IMR-90 (cell line): ENCODE data around the gene GSTT2B. TPM values are rescaled to one million over a fixed set of nuclear protein-coding genes. Genes with fewer than 3 reads are reported as not detected.

ENCODE experiments used
- ATAC-seq: fragments of 200-7000 bp; cut with Tn5 transposase; 2 replicates; pipeline ENCODE4 v1.9.1; 2020; ENCODE audit warnings: low read depth, mild to moderate bottlenecking, moderate library complexity
- BruUV-seq: library from RNA; stranded (reverse); fragments of 400-500 nt; replicated peaks from 2 replicates; lab custom pipeline; 2021; lab: Mats Ljungman, UMichigan
- CTCF ChIA-PET: fragments of 300-600 bp; formaldehyde crosslinking; extraction: SDS; loops from one replicate; lab custom pipeline; 2021; ENCODE audit warnings: antibody characterized with exemption; lab: Yijun Ruan, JAX
- POLR2A ChIA-PET: fragments of 300-600 bp; sonication (Branson Sonifier 250); formaldehyde crosslinking; loops from one replicate; lab custom pipeline; 2022; ENCODE audit warnings: antibody characterized with exemption; ENCODE audit not compliant: unreplicated experiment; lab: Charles Lee
- DNase-seq: peaks from one replicate; pipeline ENCODE4 v3.0.0; 2013
- H2AFZ ChIP-seq: replicated peaks from 2 replicates; pipeline ENCODE3; 2013; ENCODE audit warnings: low read length, mild to moderate bottlenecking; ENCODE audit not compliant: poor library complexity
- H2AK5ac ChIP-seq: 2 replicates; pipeline ENCODE4 v1.6.1; 2013; ENCODE audit warnings: low read depth, low read length, inconsistent platforms
- H2AK9ac ChIP-seq: replicated peaks from 2 replicates; pipeline ENCODE3; 2013; ENCODE audit warnings: mild to moderate bottlenecking, low read depth, low read length, moderate library complexity; ENCODE audit not compliant: poor library complexity
- H2BK120ac ChIP-seq: 2 replicates; pipeline ENCODE4 v1.6.1; 2013; ENCODE audit warnings: low read depth, low read length, inconsistent platforms
- H2BK15ac ChIP-seq: 3 replicates; pipeline ENCODE4 v1.6.1; 2013; ENCODE audit warnings: low read depth, low read length, inconsistent platforms
- H2BK20ac ChIP-seq: 2 replicates; pipeline ENCODE4 v1.6.1; 2013; ENCODE audit warnings: low read depth, mild to moderate bottlenecking, inconsistent platforms, low read length, moderate library complexity
- H2BK5ac ChIP-seq: 2 replicates; pipeline ENCODE4 v1.6.1; 2013; ENCODE audit warnings: mild to moderate bottlenecking, low read depth, low read length, inconsistent platforms; ENCODE audit not compliant: poor library complexity, severe bottlenecking
- H3K14ac ChIP-seq: replicated peaks from 2 replicates; pipeline ENCODE4 v1.6.1; 2013; ENCODE audit warnings: low read depth, low read length, inconsistent platforms
- H3K18ac ChIP-seq: 2 replicates; pipeline ENCODE4 v1.6.1; 2013; ENCODE audit warnings: low read depth, low read length, control low read depth
- H3K23ac ChIP-seq: 2 replicates; pipeline ENCODE4 v1.6.1; 2013; ENCODE audit warnings: low read depth, low read length, inconsistent platforms
- H3K27ac ChIP-seq: 2 replicates; pipeline ENCODE4 v1.5.1; 2013; ENCODE audit warnings: mild to moderate bottlenecking, control low read depth, low read length; ENCODE audit not compliant: insufficient read depth
- H3K27me3 ChIP-seq: 2 replicates; pipeline ENCODE4 v1.6.1; 2013; ENCODE audit warnings: low read length; ENCODE audit not compliant: control insufficient read depth, insufficient read depth
- H3K36me3 ChIP-seq: 2 replicates; pipeline ENCODE4 v1.6.1; 2013; ENCODE audit warnings: low read length, mixed read lengths; ENCODE audit not compliant: control insufficient read depth, insufficient read depth
- H3K4ac ChIP-seq: 2 replicates; pipeline ENCODE4 v1.6.1; 2013; ENCODE audit warnings: low read depth, low read length, inconsistent platforms
- H3K4me1 ChIP-seq: 2 replicates; pipeline ENCODE4 v1.6.1; 2013; ENCODE audit warnings: low read length, mixed read lengths; ENCODE audit not compliant: control insufficient read depth, insufficient read depth
- H3K4me2 ChIP-seq: 2 replicates; pipeline ENCODE4 v1.6.1; 2013; ENCODE audit warnings: low read depth, mild to moderate bottlenecking, control low read depth, low read length, moderate library complexity
- H3K4me3 ChIP-seq: 2 replicates; pipeline ENCODE4 v1.5.1; 2013; ENCODE audit warnings: low read depth, mild to moderate bottlenecking, control low read depth, low read length, moderate library complexity; ENCODE audit not compliant: insufficient read depth
- H3K56ac ChIP-seq: 2 replicates; pipeline ENCODE4 v1.6.1; 2013; ENCODE audit warnings: low read length, inconsistent platforms; ENCODE audit not compliant: insufficient read depth; ENCODE audit errors: extremely low read depth
- H3K79me1 ChIP-seq, 2 experiments: 2 replicates each; pipeline ENCODE4 v1.6.1; 2013; ENCODE audit warnings: low read length in 2 of 2, inconsistent platforms in 1 of 2, low read depth in 1 of 2
- H3K9ac ChIP-seq: 2 replicates; pipeline ENCODE4 v1.6.1; 2013; ENCODE audit warnings: low read depth, low read length, control low read depth
- H3K9me1 ChIP-seq: 2 replicates; pipeline ENCODE4 v1.6.1; 2013; ENCODE audit warnings: low read length, inconsistent platforms; ENCODE audit not compliant: insufficient read depth
- H3K9me3 ChIP-seq: 2 replicates; pipeline ENCODE4 v1.6.1; 2013; ENCODE audit warnings: low read length; ENCODE audit not compliant: control insufficient read depth, insufficient read depth
- H4K20me1 ChIP-seq: 2 replicates; pipeline ENCODE4 v1.6.1; 2013; ENCODE audit warnings: low read length, inconsistent platforms; ENCODE audit not compliant: insufficient read depth
- H4K5ac ChIP-seq: 2 replicates; pipeline ENCODE4 v1.6.1; 2013; ENCODE audit warnings: mild to moderate bottlenecking, low read depth, low read length, control low read depth
- H4K8ac ChIP-seq, 2 experiments: 2 replicates each; pipeline ENCODE4 v1.6.1; 2013; ENCODE audit warnings: low read depth in 2 of 2, low read length in 2 of 2, control low read depth in 1 of 2, inconsistent platforms in 1 of 2
- H4K91ac ChIP-seq: 2 replicates; pipeline ENCODE4 v1.6.1; 2013; ENCODE audit warnings: low read depth, low read length, inconsistent platforms; ENCODE audit not compliant: insufficient read depth
- BHLHE40 ChIP-seq: fragments of 150-350 bp; IDR thresholded peaks from 2 replicates; pipeline ENCODE4 v1.6.1; 2016; ENCODE audit warnings: mild to moderate bottlenecking, low read depth, low read length
- CEBPB ChIP-seq: IDR thresholded peaks from 2 replicates; pipeline ENCODE4 v1.6.1; 2012; ENCODE audit warnings: low read depth, low read length, improper control_type of control experiment
- CHD1 ChIP-seq: IDR thresholded peaks from 2 replicates; pipeline ENCODE4 v1.6.1; 2012; ENCODE audit warnings: low read depth, low read length, improper control_type of control experiment
- CTCF ChIP-seq: conservative IDR thresholded peaks from 2 replicates; pipeline ENCODE4 v1.5.1; 2012; ENCODE audit warnings: mild to moderate bottlenecking, low read depth, low read length, improper control_type of control experiment
- FOS ChIP-seq: fragments of 150-350 bp; IDR thresholded peaks from 2 replicates; pipeline ENCODE4 v1.6.1; 2016; ENCODE audit warnings: low read depth, low read length
- MAFK ChIP-seq: IDR thresholded peaks from 2 replicates; pipeline ENCODE4 v1.6.1; 2012; ENCODE audit warnings: low read depth, low read length, improper control_type of control experiment
- MAZ ChIP-seq: IDR thresholded peaks from 2 replicates; pipeline ENCODE4 v1.6.1; 2012; ENCODE audit warnings: low read depth, mild to moderate bottlenecking, low read length, improper control_type of control experiment, moderate library complexity, borderline replicate concordance
- NFE2L2 ChIP-seq: fragments of 150-350 bp; IDR thresholded peaks from 2 replicates; pipeline ENCODE4 v1.6.1; 2016; ENCODE audit warnings: low read depth, mild to moderate bottlenecking, low read length
- RAD21 ChIP-seq: IDR thresholded peaks from 2 replicates; pipeline ENCODE4 v1.6.1; 2012; ENCODE audit warnings: low read length, improper control_type of control experiment
- RCOR1 ChIP-seq: IDR thresholded peaks from 2 replicates; pipeline ENCODE4 v1.6.1; 2012; ENCODE audit warnings: mild to moderate bottlenecking, low read length, improper control_type of control experiment; ENCODE audit not compliant: insufficient replicate concordance
- RFX5 ChIP-seq: IDR thresholded peaks from 2 replicates; pipeline ENCODE4 v1.8.0; 2012; ENCODE audit warnings: low read depth, mild to moderate bottlenecking, low read length, moderate library complexity
- SMC3 ChIP-seq: fragments of 150-350 bp; IDR thresholded peaks from 2 replicates; pipeline ENCODE4 v1.6.1; 2016; ENCODE audit warnings: low read depth, mild to moderate bottlenecking, antibody characterized with exemption, low read length, moderate library complexity
- USF2 ChIP-seq: fragments of 150-350 bp; IDR thresholded peaks from 2 replicates; pipeline ENCODE4 v1.6.1; 2017; ENCODE audit warnings: mild to moderate bottlenecking, antibody characterized with exemption, low read length, low read depth
- WGBS, 2 experiments: methylation state at CpG; one replicate each; pipeline versions ENCODE4 v1.1.5 to v1.1.7; 2013; ENCODE audit warnings: missing lambda C conversion rate in 2 of 2; ENCODE audit not compliant: insufficient read length in 1 of 2; ENCODE audit errors: extremely low coverage in 2 of 2; 5-methylcytosine and 5-hydroxymethylcytosine counted together
- dilution Hi-C: fragments of 300-500 bp; cut with HindIII; formaldehyde crosslinking; loops from one replicate; pipeline ENCODE4 v1.14.3; 2018; ENCODE audit warnings: low sequenced_read_pairs; ENCODE audit not compliant: unreplicated experiment
- in situ Hi-C: fragments of 300-500 bp; cut with MboI; formaldehyde crosslinking; loops from 3 replicates; pipeline ENCODE4 v1.14.3; 2019; ENCODE audit warnings: low sequenced_read_pairs, inconsistent platforms, mixed read lengths
- intact Hi-C: fragments of 100-400 bp; cut with micrococcal nuclease; formaldehyde crosslinking; loops from 2 replicates; pipeline ENCODE4 v1.10.0; 2022
- polyA plus RNA-seq, 3 experiments: library from polyadenylated mRNA; depleted of rRNA; stranded (reverse); fragments of >200 nt; gene quantifications; 2 replicates each; pipeline ENCODE4 v1.2.3, GENCODE V29; 2012; ENCODE audit warnings: low replicate concordance in 1 of 3
- total RNA-seq: library from RNA; depleted of rRNA; stranded (reverse); fragments of >200 nt; gene quantifications from 2 replicates; pipeline ENCODE4 v1.2.3, GENCODE V29; 2012
- TF ChIP-seq, protein P1 (sequence below): fragments of 150-350 bp; IDR thresholded peaks from 2 replicates; pipeline ENCODE4 v1.6.1; 2016; ENCODE audit warnings: low read depth, mild to moderate bottlenecking, low read length, moderate library complexity, borderline replicate concordance

The GSTT2B gene
- total and polyA plus RNA-seq, 2 of the 4 experiments (the other 2 are of a cell fraction), result 15.1 to 77.0 TPM

DNA sequence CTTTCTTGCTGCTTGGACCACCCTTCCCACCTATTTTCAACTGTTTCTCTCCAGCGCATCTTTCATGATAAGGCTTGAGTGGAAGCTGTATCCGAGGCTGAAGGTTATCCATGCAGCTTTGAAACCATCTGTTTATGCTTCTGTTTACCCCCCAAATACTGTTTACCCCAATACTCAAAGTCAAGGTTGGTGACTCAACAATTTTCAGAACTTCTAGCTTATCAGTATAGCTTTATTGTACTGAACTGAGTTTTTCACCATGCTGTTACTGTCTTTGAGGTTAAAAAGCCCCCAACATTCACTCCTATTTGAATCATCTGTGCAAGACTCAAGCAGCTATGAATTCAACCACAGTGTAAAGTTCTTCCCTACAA is 49.0 kb upstream of the GSTT2B start:
- ATAC-seq (no peak), DNase-seq (no peak)
- in situ Hi-C loops (no loop called here), intact Hi-C loops (loop anchor here (2.0 to 10.0 kb wide), 2 partner anchors 75 to 137 kb away; no protein-coding TSS in a partner anchor), dilution Hi-C loops (no loop called here)
- Histone ChIP-seq H3K23ac (no peak overlapping the region), H3K4me3 (no peak overlapping the region), H2AK9ac (no peak overlapping the region), H4K20me1 (peaks cover 4% of the 10 kb centered on the region; the same call in 1 of the 2 replicates), H3K4me2 (no peak overlapping the region), H3K9me3 (no peaks in the 10 kb centered on the region), H2BK20ac (no peak overlapping the region), H3K4ac (no peak overlapping the region), H4K8ac (no peak overlapping the region; a peak in 1 of 4 replicates), H3K9me1 (peaks cover 3% of the 10 kb centered on the region; the same call in 1 of the 2 replicates), H2AK5ac (no peak overlapping the region), H3K18ac (no peak overlapping the region), H3K27ac (no peak overlapping the region), H3K27me3 (no peaks in the 10 kb centered on the region; the same call in 1 of the 2 replicates), H3K4me1 (peaks cover 3% of the 10 kb centered on the region; the same call in 1 of the 2 replicates), H3K14ac (no peak overlapping the region), H3K9ac (no peak overlapping the region), H2BK120ac (no peak overlapping the region), H2AFZ (no peak overlapping the region), H4K5ac (no peak overlapping the region), H4K91ac (no peak overlapping the region), H2BK15ac (no peak overlapping the region), H3K56ac (no peak overlapping the region), H3K79me1 (peaks cover 11 to 30% of the 10 kb centered on the region in 2 experiments), H3K36me3 (no peaks in the 10 kb centered on the region), H2BK5ac (no peak overlapping the region)
- no TSS peak for BruUV-seq
- POLR2A ChIA-PET, result no interaction called here
- WGBS, 2 experiments, result no CpG with 5 or more reads among the region's 2 CpGs
- CTCF ChIA-PET, result interaction anchor here (1.1 kb wide), 1 partner anchor 29 kb away, joined by 3 read pairs; no protein-coding TSS in a partner anchor
- TF ChIP-seq FOS, result no peak
- no peak for TF ChIP-seq MAZ
- no peak for TF ChIP-seq MAFK
- TF ChIP-seq CTCF, result no peak
- TF ChIP-seq NFE2L2, result no peak
- TF ChIP-seq, protein P1, sequence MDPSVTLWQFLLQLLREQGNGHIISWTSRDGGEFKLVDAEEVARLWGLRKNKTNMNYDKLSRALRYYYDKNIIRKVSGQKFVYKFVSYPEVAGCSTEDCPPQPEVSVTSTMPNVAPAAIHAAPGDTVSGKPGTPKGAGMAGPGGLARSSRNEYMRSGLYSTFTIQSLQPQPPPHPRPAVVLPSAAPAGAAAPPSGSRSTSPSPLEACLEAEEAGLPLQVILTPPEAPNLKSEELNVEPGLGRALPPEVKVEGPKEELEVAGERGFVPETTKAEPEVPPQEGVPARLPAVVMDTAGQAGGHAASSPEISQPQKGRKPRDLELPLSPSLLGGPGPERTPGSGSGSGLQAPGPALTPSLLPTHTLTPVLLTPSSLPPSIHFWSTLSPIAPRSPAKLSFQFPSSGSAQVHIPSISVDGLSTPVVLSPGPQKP, result no peak
- TF ChIP-seq RCOR1, result no peak
- TF ChIP-seq BHLHE40, result no peak
- no peak for TF ChIP-seq USF2
- no peak for TF ChIP-seq SMC3
- no peak for TF ChIP-seq RAD21
- TF ChIP-seq CEBPB, result no peak
- TF ChIP-seq RFX5, result no peak
- TF ChIP-seq CHD1, result no peak
